ENCODE results near the gene SKIC3. TPM values are rescaled to one million over a fixed set of nuclear protein-coding genes. Genes with fewer than 3 reads are reported as not detected.

Gene SKIC3
- total RNA-seq, 4 donors from 2014 or later, result 77.0 to 111 (median 91.2) TPM

- DNase-seq, result no peak
- H3K4me3 ChIP-seq (replicated peaks in 1 of 3), result no peak overlapping the region
- TF ChIP-seq CTCF (IDR thresholded peaks at IDR 0.05) (no peak), POLR2A (IDR thresholded peaks at IDR 0.05) (no peak)
- intact Hi-C loops (cut with DNase I), result no loop called here
- peaks cover 6 to 8% of the 10 kb centered on the region in 2 donors for H3K36me3 ChIP-seq
- H3K4me1 ChIP-seq, result no peaks in the 10 kb centered on the region
- no peak overlapping the region for H3K27ac ChIP-seq
- H3K27me3 ChIP-seq, result no peaks in the 10 kb centered on the region
- WGBS, 2 donors, result 58 to 62% methylated on average over 2 of the region's 2 CpGs
- H3K9me3 ChIP-seq, result no peaks in the 10 kb centered on the region
Measured at GRCh38 chr5:95533106-95533505, 21.7 kb downstream of the SKIC3 start.

- H3K36me3 ChIP-seq, result peaks cover 6 to 8% of the 10 kb centered on the region in 2 donors
- TF ChIP-seq CTCF (IDR thresholded peaks at IDR 0.05) (no peak), POLR2A (IDR thresholded peaks at IDR 0.05) (no peak)
- no peak overlapping the region for H3K4me3 ChIP-seq (replicated peaks in 1 of 3)
- intact Hi-C loops (cut with DNase I), result no loop called here
- DNase-seq, result no peak
- H3K9me3 ChIP-seq, result no peaks in the 10 kb centered on the region
- H3K4me1 ChIP-seq, result no peaks in the 10 kb centered on the region
- no peaks in the 10 kb centered on the region for H3K27me3 ChIP-seq
- no peak overlapping the region for H3K27ac ChIP-seq
- WGBS, 2 donors, result 96 to 97% methylated on average over 2 of the region's 2 CpGs
Measured at GRCh38 chr5:95532415-95532814, 22.4 kb downstream of the SKIC3 start.

- DNase-seq, result no peak
- intact Hi-C loops (cut with DNase I), result no loop called here
Measured at GRCh38 chr5:95531491-95531890, 23.3 kb downstream of the SKIC3 start.

GRCh38 chr5:95530416-95530815 lies 24.4 kb downstream of the SKIC3 start:
- 95 to 97% methylated on average over 2 of the region's 2 CpGs for WGBS, 2 donors
- no peak overlapping the region for H3K27ac ChIP-seq
- intact Hi-C loops (cut with DNase I), result no loop called here
- DNase-seq, result no peak
- TF ChIP-seq CTCF (IDR thresholded peaks at IDR 0.05) (no peak), POLR2A (IDR thresholded peaks at IDR 0.05) (no peak)
- H3K36me3 ChIP-seq, result peaks cover 0 to 15% of the 10 kb centered on the region in 2 donors
- no peaks in the 10 kb centered on the region for H3K9me3 ChIP-seq
- no peak overlapping the region for H3K4me3 ChIP-seq (replicated peaks in 1 of 3)
- H3K27me3 ChIP-seq, result no peaks in the 10 kb centered on the region
- H3K4me1 ChIP-seq, result no peaks in the 10 kb centered on the region

More at GRCh38 chr5:95531491-95531890, 23.3 kb downstream of the SKIC3 start:
- TF ChIP-seq POLR2A (IDR thresholded peaks at IDR 0.05), result no peak
- no peak for TF ChIP-seq CTCF (IDR thresholded peaks at IDR 0.05)
- H3K4me1 ChIP-seq, result no peaks in the 10 kb centered on the region
- H3K9me3 ChIP-seq, result no peaks in the 10 kb centered on the region
- H3K4me3 ChIP-seq (replicated peaks in 1 of 3), result no peak overlapping the region
- H3K27ac ChIP-seq, result no peak overlapping the region
- H3K36me3 ChIP-seq, result peaks cover 2 to 12% of the 10 kb centered on the region in 2 donors
- H3K27me3 ChIP-seq, result no peaks in the 10 kb centered on the region

- intact Hi-C loops (cut with DNase I), result no loop called here
- Histone ChIP-seq H3K4me3 (replicated peaks in 1 of 3) (no peak overlapping the region), H3K27ac (no peak overlapping the region), H3K4me1 (no peaks in the 10 kb centered on the region), H3K36me3 (peaks cover 8 to 28% of the 10 kb centered on the region in 2 donors), H3K27me3 (no peaks in the 10 kb centered on the region), H3K9me3 (no peaks in the 10 kb centered on the region)
- no peak for DNase-seq
- no peak for TF ChIP-seq CTCF (IDR thresholded peaks at IDR 0.05)
- no peak for TF ChIP-seq POLR2A (IDR thresholded peaks at IDR 0.05)
Measured at GRCh38 chr5:95528565-95528964, 26.2 kb downstream of the SKIC3 start.

Data from thyroid gland (tissue), 4 donors.